PC-3 (cell line): ENCODE measurements around the gene FAM83D. TPM values are rescaled to one million over a fixed set of nuclear protein-coding genes. Genes with fewer than 3 reads are reported as not detected.

Experiments used
- ATAC-seq: fragments of 200-7000 bp; cut with Tn5 transposase; 2 replicates; pipeline ENCODE4 v1.9.1; 2020; ENCODE audit warnings: mild to moderate bottlenecking, moderate library complexity
- BruUV-seq: library from RNA; stranded (reverse); fragments of 400-500 nt; replicated peaks from 2 replicates; lab custom pipeline; 2021; lab: Mats Ljungman, UMichigan
- CTCF ChIA-PET: fragments of 300-600 bp; sonication (Branson Sonifier 250); formaldehyde crosslinking; loops from one replicate; lab custom pipeline; 2022; ENCODE audit warnings: antibody characterized with exemption; lab: Charles Lee
- POLR2A ChIA-PET: fragments of 300-600 bp; sonication (Branson Sonifier 250); formaldehyde crosslinking; loops from one replicate; lab custom pipeline; 2022; ENCODE audit warnings: antibody characterized with exemption; ENCODE audit not compliant: unreplicated experiment; lab: Charles Lee
- DNase-seq: peaks from one replicate; pipeline ENCODE4 v3.0.0-alpha.2; 2015
- H2AFZ ChIP-seq: fragments of 300-600 bp; sonication (generic); 2 replicates; pipeline ENCODE4 v1.6.0; 2016; ENCODE audit warnings: antibody characterized with exemption, low read length
- H3F3A ChIP-seq: fragments of 300-600 bp; sonication (generic); one replicate; pipeline ENCODE4 v1.6.0; 2017; ENCODE audit warnings: antibody characterized with exemption, low read length, control low read depth, mild to moderate bottlenecking; ENCODE audit not compliant: unreplicated experiment
- H3K27ac ChIP-seq: fragments of 300-600 bp; sonication (generic); 2 replicates; pipeline ENCODE4 v1.5.1; 2016; ENCODE audit warnings: mild to moderate bottlenecking, low read length
- H3K27me3 ChIP-seq: fragments of 300-600 bp; sonication (generic); 2 replicates; pipeline ENCODE4 v1.6.1; 2016; ENCODE audit warnings: low read length, mixed read lengths
- H3K36me3 ChIP-seq: fragments of 300-600 bp; sonication (generic); 2 replicates; pipeline ENCODE4 v1.6.1; 2016; ENCODE audit warnings: low read depth, mixed run types, low read length, mixed read lengths
- H3K4me1 ChIP-seq: fragments of 300-600 bp; sonication (generic); 2 replicates; pipeline ENCODE4 v1.5.1; 2016; ENCODE audit warnings: low read length; ENCODE audit not compliant: insufficient read depth
- H3K4me2 ChIP-seq: fragments of 300-600 bp; sonication (generic); 2 replicates; pipeline ENCODE4 v1.6.0; 2016; ENCODE audit warnings: low read length
- H3K4me3 ChIP-seq: fragments of 300-600 bp; sonication (generic); 2 replicates; pipeline ENCODE4 v1.5.1; 2016; ENCODE audit warnings: mild to moderate bottlenecking, low read length, mixed read lengths
- H3K79me2 ChIP-seq: fragments of 300-600 bp; sonication (generic); 2 replicates; pipeline ENCODE4 v1.6.1; 2017; ENCODE audit warnings: low read length, mixed read lengths
- H3K9ac ChIP-seq: fragments of 300-600 bp; sonication (generic); 2 replicates; pipeline ENCODE4 v1.6.0; 2016; ENCODE audit warnings: mild to moderate bottlenecking, low read length
- H3K9me2 ChIP-seq: fragments of 300-600 bp; sonication (generic); replicated peaks from 2 replicates; pipeline ENCODE4 v1.6.1; 2016; ENCODE audit warnings: mixed run types, low read length, mixed read lengths
- H3K9me3 ChIP-seq: fragments of 300-600 bp; sonication (generic); 2 replicates; pipeline ENCODE4 v1.6.1; 2016; ENCODE audit warnings: low read length, mixed read lengths
- H4K20me1 ChIP-seq: fragments of 300-600 bp; sonication (generic); 2 replicates; pipeline ENCODE4 v1.6.1; 2016; ENCODE audit warnings: low read length, mixed read lengths
- CTCF ChIP-seq: fragments of 300-600 bp; sonication (generic); conservative IDR thresholded peaks from 2 replicates; pipeline ENCODE4 v1.5.1; 2017; ENCODE audit warnings: antibody characterized with exemption, low read depth, mild to moderate bottlenecking, low read length
- EZH2 ChIP-seq: fragments of 300-600 bp; sonication (generic); IDR thresholded peaks from one replicate; pipeline ENCODE4 v1.6.1; 2017; ENCODE audit warnings: antibody characterized with exemption, mild to moderate bottlenecking, low read length; ENCODE audit not compliant: unreplicated experiment
- EZH2phosphoT487 ChIP-seq: fragments of 300-600 bp; sonication (generic); IDR thresholded peaks from 2 replicates; pipeline ENCODE4 v1.6.1; 2018; ENCODE audit warnings: mild to moderate bottlenecking, antibody characterized with exemption, low read length, borderline replicate concordance
- intact Hi-C: fragments of 100-400 bp; cut with micrococcal nuclease; formaldehyde crosslinking; loops from 2 replicates; pipeline ENCODE4 v1.9.0; 2023
- total RNA-seq: library from RNA; depleted of rRNA; stranded (reverse); fragments of >200 nt; gene quantifications from 2 replicates; pipeline ENCODE4 v1.2.3, GENCODE V29; 2014

The FAM83D gene
- total RNA-seq, 1 experiment from 2014 or later, result 69.6 TPM

DNA sequence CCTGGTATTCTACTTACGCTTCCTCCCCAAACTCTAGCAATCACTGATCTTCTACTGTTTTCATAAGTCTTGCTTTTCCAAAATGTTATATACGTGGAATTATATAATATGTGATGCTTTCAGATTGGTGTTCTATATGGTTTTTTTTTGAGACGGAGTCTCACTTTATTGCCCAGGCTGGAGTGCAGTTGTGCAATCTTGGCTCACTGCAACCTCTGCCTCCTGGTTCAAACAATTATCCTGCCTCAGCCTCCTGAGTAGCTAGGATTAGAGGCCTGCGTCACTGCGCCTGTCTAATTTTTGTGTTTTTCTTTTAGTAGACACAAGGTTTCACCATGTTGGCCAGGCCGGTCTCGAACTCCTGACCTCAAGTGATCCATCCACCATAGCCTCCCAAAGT is 10.9 kb upstream of the FAM83D start:
- Histone ChIP-seq H3K4me2 (no peak overlapping the region), H3F3A (no peaks in the 10 kb centered on the region), H3K4me1 (peaks cover 5% of the 10 kb centered on the region; the same call in 1 of the 2 replicates), H3K27ac (no peak overlapping the region), H3K9ac (no peak overlapping the region), H3K9me3 (no peaks in the 10 kb centered on the region), H3K4me3 (no peak overlapping the region), H3K36me3 (no peaks in the 10 kb centered on the region), H2AFZ (no peak overlapping the region), H3K27me3 (peaks cover 19% of the 10 kb centered on the region), H3K79me2 (no peaks in the 10 kb centered on the region), H3K9me2 (no peaks in the 10 kb centered on the region), H4K20me1 (no peaks in the 10 kb centered on the region)
- BruUV-seq, result no TSS peak
- intact Hi-C loops, result no loop called here
- POLR2A ChIA-PET, result no interaction called here
- ATAC-seq (no peak), DNase-seq (no peak)
- TF ChIP-seq CTCF, result no peak
- no peak for TF ChIP-seq EZH2phosphoT487
- TF ChIP-seq EZH2, result no peak
- CTCF ChIA-PET, result no interaction called here

DNA sequence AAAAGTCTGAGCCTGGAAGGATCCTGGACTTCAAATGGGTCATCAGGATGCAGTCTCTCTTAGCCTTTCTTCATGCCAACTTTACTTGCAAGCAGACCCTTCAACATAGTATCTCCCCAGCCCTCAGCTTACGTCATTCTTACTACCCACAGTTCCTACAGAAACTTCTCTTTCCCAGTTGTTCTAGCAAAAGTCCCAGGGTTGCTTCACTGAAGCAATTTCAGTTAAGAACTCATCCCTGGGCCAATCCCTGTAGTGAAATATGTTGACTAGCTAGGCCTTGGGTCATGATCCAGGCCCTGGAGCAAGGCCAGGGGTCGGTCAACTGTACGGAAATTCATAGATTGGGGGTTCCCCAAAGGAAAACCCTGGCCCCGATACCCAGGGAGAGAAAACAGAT is 8.6 kb upstream of the FAM83D start:
- H3K79me2 ChIP-seq, result no peaks in the 10 kb centered on the region
- H3K4me3 ChIP-seq, result no peak overlapping the region
- H3K4me1 ChIP-seq, result peaks cover 16% of the 10 kb centered on the region
- no peak for TF ChIP-seq CTCF
- TF ChIP-seq EZH2, result no peak
- no peak for TF ChIP-seq EZH2phosphoT487
- peaks cover 28% of the 10 kb centered on the region for H3K27me3 ChIP-seq
- H3K9me3 ChIP-seq, result no peaks in the 10 kb centered on the region
- H3K36me3 ChIP-seq, result no peaks in the 10 kb centered on the region
- intact Hi-C loops, result no loop called here
- ChIA-PET CTCF (no interaction called here), POLR2A (no interaction called here)
- no peak overlapping the region for H3K27ac ChIP-seq
- DNase-seq (no peak), ATAC-seq (no peak)
- no peaks in the 10 kb centered on the region for H3F3A ChIP-seq
- no peaks in the 10 kb centered on the region for H3K9me2 ChIP-seq
- no peak overlapping the region for H3K9ac ChIP-seq
- H4K20me1 ChIP-seq, result no peaks in the 10 kb centered on the region
- H2AFZ ChIP-seq, result no peak overlapping the region
- no TSS peak for BruUV-seq
- no peak overlapping the region for H3K4me2 ChIP-seq

DNA sequence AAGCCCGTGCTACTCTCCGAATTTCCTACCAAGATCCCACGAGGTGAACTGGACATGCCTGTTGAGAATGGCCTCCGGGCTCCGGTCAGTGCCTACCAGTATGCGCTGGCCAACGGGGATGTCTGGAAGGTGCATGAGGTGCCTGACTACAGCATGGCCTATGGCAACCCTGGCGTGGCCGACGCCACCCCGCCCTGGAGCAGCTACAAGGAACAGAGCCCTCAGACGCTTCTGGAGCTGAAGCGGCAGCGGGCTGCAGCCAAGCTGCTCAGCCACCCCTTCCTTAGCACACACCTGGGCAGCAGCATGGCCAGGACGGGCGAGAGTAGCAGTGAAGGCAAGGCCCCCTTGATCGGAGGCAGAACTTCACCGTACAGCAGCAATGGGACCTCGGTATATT is 8.0 kb upstream of the FAM83D start:
- Histone ChIP-seq H3K4me1 (peaks cover 16% of the 10 kb centered on the region), H3K9me2 (no peaks in the 10 kb centered on the region), H3K79me2 (no peaks in the 10 kb centered on the region), H3K4me2 (no peak overlapping the region), H3K36me3 (no peaks in the 10 kb centered on the region), H3K9ac (no peak overlapping the region), H4K20me1 (no peaks in the 10 kb centered on the region), H3F3A (no peaks in the 10 kb centered on the region), H3K27me3 (peaks cover 28% of the 10 kb centered on the region), H3K9me3 (no peaks in the 10 kb centered on the region), H2AFZ (no peak overlapping the region), H3K27ac (no peak overlapping the region), H3K4me3 (no peak overlapping the region)
- ChIA-PET POLR2A (no interaction called here), CTCF (no interaction called here)
- BruUV-seq, result no TSS peak
- TF ChIP-seq EZH2phosphoT487 (no peak), CTCF (no peak), EZH2 (no peak)
- DNase-seq, result no peak
- ATAC-seq, result no peak
- intact Hi-C loops, result no loop called here
